ENCODE measurements around the gene MYO15A.

DNA sequence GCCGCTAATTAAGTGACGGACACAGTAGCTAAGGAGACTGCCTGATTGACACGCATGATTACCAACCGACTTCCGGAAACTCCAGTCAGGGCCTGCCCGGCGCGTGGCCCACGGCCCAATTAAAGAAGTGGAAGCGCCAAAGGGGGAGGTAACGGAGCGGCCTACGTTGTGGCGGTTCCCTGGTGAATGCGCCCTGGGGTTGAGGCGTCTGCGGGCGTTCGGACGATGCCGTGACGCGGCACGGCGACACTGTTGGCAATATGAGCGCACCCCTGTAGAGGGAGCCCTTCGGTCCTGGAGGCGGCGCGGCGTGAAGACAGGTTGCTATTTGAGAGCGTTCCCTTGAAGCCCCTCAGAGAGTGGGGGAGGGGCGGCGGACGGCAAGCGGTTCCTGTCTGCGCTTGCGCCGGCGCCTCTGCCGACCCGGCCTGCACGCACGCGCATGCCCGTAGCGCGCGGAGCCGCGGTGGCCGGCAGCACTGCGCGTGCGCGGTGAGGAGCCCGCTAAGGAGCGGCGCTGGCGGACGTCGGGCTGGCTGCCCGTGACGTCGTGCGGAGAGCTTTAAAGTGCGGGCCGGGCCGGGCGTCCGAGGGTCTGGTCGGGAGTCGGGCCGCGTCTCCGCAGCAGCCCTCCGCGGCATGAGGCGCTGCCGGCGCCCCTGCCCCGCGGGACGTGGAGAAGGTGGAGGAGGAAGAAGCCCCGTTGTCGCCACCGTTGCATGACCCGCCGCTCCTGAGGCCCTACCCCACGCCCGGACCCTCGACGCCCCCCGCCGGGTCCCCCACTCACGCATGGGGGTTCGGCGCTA lies 75.0 kb downstream of the MYO15A start, which contains the start of gene ALKBH5:
- TF ChIP-seq POLR2A (IDR thresholded peaks at IDR 0.05; ENCODE audit: low read length) (peak; percentile 74), GATA1 (IDR thresholded peaks at IDR 0.05; ENCODE audit: low read depth, low read length) (no peak)

Measured in erythroblast (primary cell).